C4-2B (cell line): Measurements from ENCODE around the gene GTSF1L.

Experiments
- H3K27ac ChIP-seq: fragments of 450-650 bp; 2 replicates; pipeline ENCODE4 v1.5.1; 2017
- CTCF ChIP-seq: fragments of 450-650 bp; conservative IDR thresholded peaks from 2 replicates; pipeline ENCODE4 v1.5.1; 2017; ENCODE audit warnings: mild to moderate bottlenecking
- ZFX ChIP-seq: fragments of 450-650 bp; IDR thresholded peaks from 2 replicates; pipeline ENCODE4 v1.6.1; 2017

GTSF1L gene

GRCh38 chr20:43744966-43745730, 18.3 kb upstream of the GTSF1L start:
- no peak for TF ChIP-seq ZFX
- TF ChIP-seq CTCF = no peak
- no peak overlapping the region for H3K27ac ChIP-seq

GRCh38 chr20:43744151-43744611, 17.4 kb upstream of the GTSF1L start:
- no peak overlapping the region for H3K27ac ChIP-seq
- no peak for TF ChIP-seq CTCF
- TF ChIP-seq ZFX = no peak

GRCh38 chr20:43740642-43741041, 13.8 kb upstream of the GTSF1L start:
- TF ChIP-seq ZFX (no peak), CTCF (no peak)
- no peak overlapping the region for H3K27ac ChIP-seq

GRCh38 chr20:43739148-43739749, 12.4 kb upstream of the GTSF1L start:
- TF ChIP-seq ZFX (no peak), CTCF (no peak)
- no peak overlapping the region for H3K27ac ChIP-seq

- H3K27ac ChIP-seq = no peak overlapping the region
- no peak for TF ChIP-seq CTCF
- no peak for TF ChIP-seq ZFX
These were observed 11.1 kb upstream of the GTSF1L start for GRCh38 chr20:43737925-43738324.

- no peak for TF ChIP-seq CTCF
- TF ChIP-seq ZFX = no peak
- no peak overlapping the region for H3K27ac ChIP-seq
These were observed 9.9 kb upstream of the GTSF1L start for GRCh38 chr20:43736588-43737158.

- no peak overlapping the region for H3K27ac ChIP-seq
- TF ChIP-seq ZFX = no peak
- no peak for TF ChIP-seq CTCF
These were observed 5.1 kb upstream of the GTSF1L start for GRCh38 chr20:43731927-43732326.
